ENCODE data around the gene MMP17.

The MMP17 gene

GRCh38 chr12:131896080-131896810 is 68.1 kb downstream of the MMP17 start:
- peak; percentile 88 to 97 for DNase-seq

GRCh38 chr12:131896811-131897270 is 68.6 kb downstream of the MMP17 start:
- peak; percentile 36 to 64 for DNase-seq

- no peak for DNase-seq
Observed at GRCh38 chr12:131897276-131897675, 69.1 kb downstream of the MMP17 start.

DNA sequence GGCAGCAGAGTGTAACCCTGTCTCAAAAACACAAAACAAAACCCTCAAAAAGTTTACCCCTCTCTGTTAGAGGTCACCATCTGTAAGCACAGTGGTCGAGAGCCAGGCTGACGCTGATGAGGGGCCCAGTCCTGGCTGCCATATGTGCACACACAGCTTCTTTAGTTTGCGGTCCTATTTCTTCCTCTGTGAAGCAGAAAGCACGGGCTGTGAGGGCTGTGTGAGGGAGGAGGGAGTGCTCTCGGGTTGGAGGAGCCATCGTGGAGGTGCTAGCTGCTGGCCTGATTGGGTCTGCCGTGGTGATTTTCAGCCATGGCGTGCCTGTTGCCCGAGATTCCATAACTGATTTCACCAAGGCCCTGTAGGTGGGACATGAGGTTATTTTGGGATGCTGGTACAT is 69.7 kb downstream of the MMP17 start:
- DNase-seq: no peak

DNA sequence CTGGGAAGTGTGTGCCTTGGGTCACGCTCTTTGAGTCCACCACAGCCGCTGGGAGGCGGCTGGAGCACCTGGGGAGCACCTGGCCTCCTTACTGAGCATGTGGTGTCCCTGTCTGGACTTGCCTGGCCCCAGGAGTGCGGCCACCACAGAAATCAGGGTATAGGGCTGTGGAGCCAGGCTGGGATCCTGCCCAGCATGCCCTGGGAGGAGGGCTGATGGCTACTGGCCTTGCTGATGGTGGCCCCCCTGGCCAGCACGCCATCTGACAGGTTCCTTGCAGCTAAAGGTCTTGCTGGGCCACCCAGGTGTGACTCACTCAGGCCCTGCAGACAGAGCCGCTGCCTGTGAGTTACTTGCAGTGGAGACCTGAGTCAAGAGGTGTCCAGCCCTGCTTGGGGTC is 72.2 kb downstream of the MMP17 start:
- peak in 1 of 2 experiments; percentile 33 for DNase-seq
